Inflammatory macrophage (primary cell): ENCODE data around the gene POLR3H.

ENCODE experiments used
- DNase-seq, 2 donors: peaks; one replicate each; pipeline ENCODE4 v3.0.0-alpha.2; 2020 to 2022

The POLR3H gene

GRCh38 chr22:41534219-41534618 is 10.1 kb downstream of the POLR3H start:
- DNase-seq, result no peak

GRCh38 chr22:41532908-41533825 is 11.1 kb downstream of the POLR3H start:
- DNase-seq, result peak; percentile 56 to 74

DNA sequence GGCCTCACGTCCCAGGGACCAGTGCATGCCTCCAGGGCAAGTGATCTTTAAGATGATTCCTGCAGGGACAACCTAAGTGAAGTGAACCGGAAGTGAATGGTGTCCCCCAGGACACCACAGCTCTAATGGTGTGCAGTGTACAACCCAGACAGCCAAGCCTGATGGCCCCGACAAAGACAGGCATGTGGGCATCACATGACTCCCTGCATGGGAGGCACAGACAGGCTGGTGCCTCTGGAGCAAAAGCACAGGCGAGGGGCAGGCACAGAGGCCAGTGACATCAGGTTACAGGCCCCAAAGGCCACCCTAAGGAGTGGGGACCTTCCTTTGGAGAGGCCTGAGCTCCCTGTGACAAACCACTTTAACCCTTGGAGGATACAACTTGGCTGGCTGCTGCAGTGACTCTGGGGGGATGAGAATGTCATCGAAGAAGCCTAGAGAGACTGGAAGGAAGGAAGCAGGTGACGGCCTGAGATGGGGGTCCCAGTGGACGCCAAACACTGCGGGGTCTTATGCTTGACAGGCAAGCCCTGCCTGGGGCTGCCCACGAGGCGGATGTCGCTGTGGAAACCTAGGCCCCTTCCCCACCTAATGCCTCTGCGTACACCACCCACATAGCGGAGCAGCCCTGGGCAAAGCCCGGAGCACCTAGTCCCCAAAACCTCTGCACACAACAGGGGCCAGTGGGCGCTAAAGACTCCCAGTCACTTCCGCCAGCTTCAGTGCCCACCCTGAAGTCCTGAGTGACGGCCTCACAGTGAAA is 12.4 kb downstream of the POLR3H start:
- DNase-seq, result peak in 1 of 2 donors; percentile 20

GRCh38 chr22:41530890-41531714 is 13.2 kb downstream of the POLR3H start:
- DNase-seq, result no peak

GRCh38 chr22:41528938-41529561 is 15.2 kb downstream of the POLR3H start:
- DNase-seq, result no peak

DNA sequence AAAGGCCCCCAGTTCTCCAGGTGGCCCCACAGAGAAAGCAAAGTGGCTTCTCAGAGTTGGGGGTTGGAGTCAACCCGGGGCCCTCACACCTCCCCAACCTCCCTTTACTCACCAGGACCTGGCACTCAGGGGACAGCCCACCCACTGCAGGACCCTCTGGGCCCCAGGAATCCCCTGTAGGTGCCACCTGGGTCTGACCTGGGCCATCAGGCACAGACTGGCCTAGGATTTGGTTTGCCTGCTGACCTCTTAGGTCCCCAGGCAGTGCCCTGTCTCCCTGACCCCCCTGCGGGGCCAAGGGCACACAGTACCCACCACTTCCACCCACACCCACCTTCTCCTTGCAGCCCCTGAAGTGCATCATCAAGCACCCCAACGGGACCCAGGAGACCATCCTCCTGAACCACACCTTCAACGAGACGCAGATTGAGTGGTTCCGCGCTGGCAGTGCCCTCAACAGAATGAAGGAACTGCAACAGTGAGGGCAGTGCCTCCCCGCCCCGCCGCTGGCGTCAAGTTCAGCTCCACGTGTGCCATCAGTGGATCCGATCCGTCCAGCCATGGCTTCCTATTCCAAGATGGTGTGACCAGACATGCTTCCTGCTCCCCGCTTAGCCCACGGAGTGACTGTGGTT is 16.0 kb downstream of the POLR3H start:
- no peak for DNase-seq

DNA sequence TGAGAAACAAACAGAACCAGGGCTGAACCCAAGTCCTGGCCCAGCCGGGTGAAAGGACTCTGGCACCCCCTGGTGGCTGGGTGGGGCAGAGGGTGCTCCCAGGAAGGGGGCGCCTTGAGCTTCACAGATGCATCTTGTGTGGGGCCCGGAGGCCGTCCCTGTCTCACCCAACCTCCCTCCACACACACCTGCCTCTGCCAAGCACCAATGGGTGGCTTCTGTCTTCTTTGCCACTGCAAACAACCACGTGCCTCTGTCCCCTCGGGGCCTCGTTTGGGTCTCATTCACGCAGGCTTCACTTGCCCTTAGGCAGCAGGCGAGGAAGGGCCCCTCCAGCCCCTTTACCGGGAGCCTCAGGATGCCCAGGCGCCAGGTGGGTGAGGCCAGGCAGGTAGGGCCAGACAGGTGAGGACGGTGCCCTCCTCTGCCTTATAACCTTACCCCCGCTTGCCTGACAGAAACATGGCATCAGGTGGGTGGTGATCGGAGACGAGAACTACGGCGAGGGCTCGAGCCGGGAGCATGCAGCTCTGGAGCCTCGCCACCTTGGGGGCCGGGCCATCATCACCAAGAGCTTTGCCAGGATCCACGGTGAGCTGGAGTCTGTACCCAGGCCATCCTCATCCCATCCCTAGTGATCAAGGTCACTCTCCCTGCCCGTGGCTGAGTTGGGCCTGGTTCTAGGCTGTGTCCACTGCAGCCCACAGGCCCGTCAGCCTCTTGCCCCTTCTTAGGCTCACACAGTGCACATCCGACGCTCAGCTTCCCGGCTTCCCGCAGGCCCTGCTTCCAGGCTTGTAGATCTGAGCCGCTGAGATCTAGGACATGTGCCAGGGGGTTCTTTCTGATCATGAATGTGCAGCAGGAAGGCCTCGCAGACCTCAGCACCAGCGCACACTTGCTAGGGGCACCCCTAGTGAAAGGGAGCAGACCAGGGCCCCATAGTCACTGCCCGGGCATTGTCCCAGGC is 17.2 kb downstream of the POLR3H start:
- DNase-seq, result peak; percentile 23 to 40

DNA sequence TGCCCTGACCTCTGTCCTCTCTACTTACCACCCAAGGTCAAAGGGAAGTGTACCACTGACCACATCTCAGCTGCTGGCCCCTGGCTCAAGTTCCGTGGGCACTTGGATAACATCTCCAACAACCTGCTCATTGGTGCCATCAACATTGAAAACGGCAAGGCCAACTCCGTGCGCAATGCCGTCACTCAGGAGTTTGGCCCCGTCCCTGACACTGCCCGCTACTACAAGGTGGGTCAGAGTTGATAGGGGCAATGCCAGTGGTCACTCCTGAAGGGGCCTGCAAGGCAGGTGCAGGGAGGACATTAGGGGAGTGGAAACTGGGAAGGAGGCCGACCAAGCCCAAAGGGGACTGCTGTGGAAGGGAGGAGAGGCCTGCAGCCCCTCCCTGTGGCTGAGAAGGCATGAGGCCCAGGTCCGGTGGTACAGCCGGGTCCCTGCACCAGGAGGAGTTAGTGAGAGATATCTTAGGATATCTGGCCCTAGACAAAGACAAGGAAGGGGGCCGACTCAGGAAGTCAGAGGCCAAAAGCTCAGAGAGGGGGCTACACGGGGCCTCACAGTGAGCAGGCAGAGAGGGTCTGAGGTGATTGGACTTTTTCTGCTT is 17.9 kb downstream of the POLR3H start:
- DNase-seq, result no peak

DNA sequence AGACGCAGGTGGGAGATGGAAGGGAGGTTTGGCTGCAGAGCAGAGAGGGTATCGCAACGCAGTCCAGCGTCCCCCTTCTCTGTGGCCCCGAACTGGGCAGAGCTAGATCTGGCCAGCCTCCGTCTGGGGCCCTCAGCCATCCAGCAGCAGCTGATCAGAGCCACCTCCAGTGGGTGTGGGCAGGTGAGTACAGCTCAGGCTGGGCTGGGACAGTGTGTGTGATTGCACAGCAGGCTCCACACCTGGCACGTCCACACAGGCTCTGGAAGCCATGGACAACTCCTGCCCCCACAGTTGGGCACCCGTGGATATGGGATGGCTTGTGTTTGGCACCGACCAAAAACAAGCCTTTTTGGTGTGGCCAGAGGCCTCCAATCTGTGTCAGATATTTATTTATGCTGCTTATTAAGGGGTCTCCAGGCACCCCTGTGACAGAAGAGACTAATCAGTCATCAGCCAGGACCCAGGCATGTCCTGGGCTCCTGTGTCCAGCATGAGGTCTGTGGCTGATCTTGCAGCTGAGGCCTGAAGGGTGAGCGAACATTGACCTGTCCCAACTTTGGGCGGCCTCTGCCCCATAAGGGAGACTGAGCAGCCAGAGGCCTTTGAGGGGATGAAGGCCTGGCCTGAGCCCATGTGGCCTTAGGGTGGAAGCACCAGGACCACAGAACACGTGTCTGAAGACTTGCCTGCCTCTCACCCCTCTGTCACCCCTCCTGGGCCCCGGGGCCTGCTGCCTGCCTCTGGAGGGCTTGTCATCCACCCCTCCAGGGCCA is 18.6 kb downstream of the POLR3H start:
- no peak for DNase-seq

GRCh38 chr22:41524809-41525449 is 19.3 kb downstream of the POLR3H start:
- peak; percentile 60 to 79 for DNase-seq

DNA sequence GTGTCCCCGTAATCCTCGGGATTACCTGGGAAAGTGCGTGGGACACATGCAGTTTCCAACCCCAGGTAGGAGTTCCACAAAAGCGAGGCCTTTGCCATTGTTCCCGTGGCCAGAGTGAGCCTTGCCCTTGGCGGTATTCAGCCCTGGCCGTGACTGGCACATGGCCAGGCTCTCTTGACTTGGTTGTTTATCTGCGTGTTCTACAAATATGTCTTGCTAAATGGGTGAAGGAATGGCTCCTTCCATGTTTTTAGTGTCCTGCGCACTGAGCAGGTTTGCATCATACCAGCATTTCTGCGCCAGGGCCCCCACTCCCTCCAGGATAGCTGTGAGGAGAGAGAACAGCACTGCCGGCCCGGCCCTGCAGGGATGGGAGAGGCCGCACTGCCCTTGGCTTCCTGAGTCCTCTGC is 20.0 kb downstream of the POLR3H start:
- no peak for DNase-seq

GRCh38 chr22:41523464-41524221 is 20.6 kb downstream of the POLR3H start:
- DNase-seq, result no peak

GRCh38 chr22:41522813-41523212 is 21.5 kb downstream of the POLR3H start:
- no peak for DNase-seq

DNA sequence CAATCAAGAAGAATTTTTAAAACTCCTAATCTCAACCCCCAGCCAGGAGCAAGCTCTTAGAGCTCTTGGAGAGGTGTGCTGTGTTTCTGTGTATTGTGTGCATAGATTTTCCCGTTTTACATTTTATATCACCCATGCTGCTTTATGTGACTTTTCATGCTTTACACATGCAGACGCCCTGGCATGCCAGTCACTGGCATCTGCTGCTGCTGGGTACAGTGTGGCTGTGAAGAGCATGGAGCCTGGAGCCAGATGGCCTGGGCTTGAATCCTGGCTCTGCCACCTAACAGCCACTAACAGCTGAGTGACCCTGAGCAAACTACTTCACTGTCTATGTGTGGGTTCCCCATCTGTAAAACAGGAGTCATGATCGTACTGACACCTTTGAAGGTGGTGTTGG is 23.1 kb downstream of the POLR3H start:
- DNase-seq, result no peak

DNA sequence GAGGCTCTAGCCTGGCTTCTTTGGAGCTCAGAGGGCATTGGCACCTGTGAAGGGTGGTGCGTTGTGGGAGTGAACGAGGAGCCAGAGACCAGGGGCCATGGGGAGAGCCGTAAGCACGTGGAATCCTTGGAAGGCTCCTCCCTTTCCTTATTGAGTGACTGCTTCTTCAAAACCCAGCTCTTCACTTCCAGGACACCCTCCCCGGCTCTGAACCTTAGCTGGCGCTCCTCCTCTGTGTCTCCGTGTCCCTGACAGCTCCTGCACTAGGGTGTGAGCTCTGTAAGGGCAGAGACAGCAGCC is 26.3 kb downstream of the POLR3H start:
- DNase-seq, result no peak

DNA sequence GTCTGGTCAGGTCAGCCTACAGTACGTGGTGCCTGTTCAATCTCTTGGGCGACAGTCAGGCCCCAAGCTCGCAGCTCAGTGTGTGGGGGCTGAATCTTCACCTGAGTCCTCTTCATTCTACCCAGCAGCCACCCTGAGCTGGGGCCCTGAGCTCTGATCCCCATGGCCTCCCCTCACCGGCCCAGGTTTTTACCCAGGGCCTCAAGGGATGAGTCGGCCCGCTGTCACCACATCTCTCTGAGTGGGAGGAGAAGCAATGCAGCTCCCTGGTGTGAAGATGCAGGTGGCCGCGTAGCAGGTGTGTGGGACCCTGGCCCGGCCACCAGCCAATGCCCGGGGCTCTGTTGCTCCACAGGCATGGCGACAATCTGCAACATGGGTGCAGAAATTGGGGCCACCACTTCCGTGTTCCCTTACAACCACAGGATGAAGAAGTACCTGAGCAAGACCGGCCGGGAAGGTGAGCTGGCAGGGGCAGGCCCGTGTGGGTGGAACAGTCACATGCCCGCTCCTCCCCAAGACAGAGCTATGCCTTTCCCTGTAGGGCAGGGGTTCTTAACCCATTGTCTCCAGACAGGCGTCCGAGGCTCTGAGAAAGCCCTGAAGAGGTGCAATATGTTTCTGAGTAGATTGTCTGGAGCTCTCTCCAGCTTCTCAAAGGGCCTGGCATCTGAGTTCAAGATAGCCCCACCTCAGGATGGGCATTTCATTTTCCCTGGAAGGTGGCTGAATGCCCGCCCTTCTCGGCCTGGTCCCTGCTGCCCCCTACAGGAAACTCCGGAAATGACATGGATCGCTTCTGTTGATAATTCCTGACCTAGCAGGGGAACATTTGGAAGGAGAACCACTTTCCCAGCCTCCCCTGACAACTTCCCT is 26.9 kb downstream of the POLR3H start:
- DNase-seq, result peak; percentile 36

GRCh38 chr22:41516462-41516861 is 27.8 kb downstream of the POLR3H start:
- no peak for DNase-seq
